AG04450 (cell line): ENCODE measurements around the gene SLX9. TPM values are rescaled to one million over a fixed set of nuclear protein-coding genes. Genes with fewer than 3 reads are reported as not detected.

Experiments
- CTCF ChIA-PET: fragments of 300-600, 350-600 bp; formaldehyde crosslinking; extraction: SDS; loops from one replicate; lab custom pipeline; 2022; ENCODE audit warnings: antibody characterized with exemption, inconsistent platforms; lab: Charles Lee
- POLR2A ChIA-PET: fragments of 350-600 bp; formaldehyde crosslinking; extraction: SDS; loops from one replicate; lab custom pipeline; 2021; ENCODE audit warnings: antibody characterized with exemption, inconsistent platforms; lab: Yijun Ruan, JAX
- DNase-seq: peaks from one replicate; pipeline ENCODE4 v3.0.0-alpha.2; 2011; ENCODE audit warnings: low read depth, low spot score
- H3K27ac ChIP-seq: one replicate; pipeline ENCODE4 v1.5.1; 2012; ENCODE audit warnings: low read depth, low read length, control low read depth
- H3K27me3 ChIP-seq: one replicate; pipeline ENCODE4 v1.6.0; 2012; ENCODE audit warnings: low read length; ENCODE audit not compliant: control insufficient read depth, insufficient read depth
- H3K4me3 ChIP-seq: 2 replicates; pipeline ENCODE4 v1.5.1; 2011; ENCODE audit warnings: mild to moderate bottlenecking, low read depth, low read length, control low read depth
- H3K9me3 ChIP-seq: 2 replicates; pipeline ENCODE4 v1.5.1; 2012; ENCODE audit warnings: low read length; ENCODE audit not compliant: control insufficient read depth, insufficient read depth
- polyA plus RNA-seq: library from polyadenylated mRNA; depleted of rRNA; stranded (reverse); fragments of >200 nt; gene quantifications from 2 replicates; pipeline ENCODE4 v1.2.3, GENCODE V29; 2011
- TF ChIP-seq, protein P1 (sequence below): IDR thresholded peaks from 2 replicates; pipeline ENCODE4 v1.5.1; 2011; ENCODE audit warnings: low read depth, low read length, control low read depth, inconsistent platforms

Gene SLX9
- polyA plus RNA-seq, 1 experiment: 11.4 TPM

- ChIA-PET POLR2A (no interaction called here), CTCF (no interaction called here)
- Histone ChIP-seq H3K4me3 (no peak overlapping the region), H3K27ac (no peak overlapping the region), H3K9me3 (peaks cover 31% of the 10 kb centered on the region), H3K27me3 (peaks cover 29% of the 10 kb centered on the region)
- TF ChIP-seq, protein P1, sequence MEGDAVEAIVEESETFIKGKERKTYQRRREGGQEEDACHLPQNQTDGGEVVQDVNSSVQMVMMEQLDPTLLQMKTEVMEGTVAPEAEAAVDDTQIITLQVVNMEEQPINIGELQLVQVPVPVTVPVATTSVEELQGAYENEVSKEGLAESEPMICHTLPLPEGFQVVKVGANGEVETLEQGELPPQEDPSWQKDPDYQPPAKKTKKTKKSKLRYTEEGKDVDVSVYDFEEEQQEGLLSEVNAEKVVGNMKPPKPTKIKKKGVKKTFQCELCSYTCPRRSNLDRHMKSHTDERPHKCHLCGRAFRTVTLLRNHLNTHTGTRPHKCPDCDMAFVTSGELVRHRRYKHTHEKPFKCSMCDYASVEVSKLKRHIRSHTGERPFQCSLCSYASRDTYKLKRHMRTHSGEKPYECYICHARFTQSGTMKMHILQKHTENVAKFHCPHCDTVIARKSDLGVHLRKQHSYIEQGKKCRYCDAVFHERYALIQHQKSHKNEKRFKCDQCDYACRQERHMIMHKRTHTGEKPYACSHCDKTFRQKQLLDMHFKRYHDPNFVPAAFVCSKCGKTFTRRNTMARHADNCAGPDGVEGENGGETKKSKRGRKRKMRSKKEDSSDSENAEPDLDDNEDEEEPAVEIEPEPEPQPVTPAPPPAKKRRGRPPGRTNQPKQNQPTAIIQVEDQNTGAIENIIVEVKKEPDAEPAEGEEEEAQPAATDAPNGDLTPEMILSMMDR: no peak
- no peak for DNase-seq
Measured at GRCh38 chr21:44999972-45000636, 60.3 kb downstream of the SLX9 start.

- POLR2A ChIA-PET: interaction anchor here (1.2 kb wide), 1 partner anchor 11 kb away, joined by 4 read pairs; no protein-coding TSS in a partner anchor
- Histone ChIP-seq H3K27me3 (peaks cover 24% of the 10 kb centered on the region), H3K4me3 (no peak overlapping the region), H3K27ac (no peak overlapping the region), H3K9me3 (peaks cover 30% of the 10 kb centered on the region)
- no peak for DNase-seq
- CTCF ChIA-PET: no interaction called here
- TF ChIP-seq, protein P1: no peak
Measured at GRCh38 chr21:45000637-45001133, 60.9 kb downstream of the SLX9 start.

DNA sequence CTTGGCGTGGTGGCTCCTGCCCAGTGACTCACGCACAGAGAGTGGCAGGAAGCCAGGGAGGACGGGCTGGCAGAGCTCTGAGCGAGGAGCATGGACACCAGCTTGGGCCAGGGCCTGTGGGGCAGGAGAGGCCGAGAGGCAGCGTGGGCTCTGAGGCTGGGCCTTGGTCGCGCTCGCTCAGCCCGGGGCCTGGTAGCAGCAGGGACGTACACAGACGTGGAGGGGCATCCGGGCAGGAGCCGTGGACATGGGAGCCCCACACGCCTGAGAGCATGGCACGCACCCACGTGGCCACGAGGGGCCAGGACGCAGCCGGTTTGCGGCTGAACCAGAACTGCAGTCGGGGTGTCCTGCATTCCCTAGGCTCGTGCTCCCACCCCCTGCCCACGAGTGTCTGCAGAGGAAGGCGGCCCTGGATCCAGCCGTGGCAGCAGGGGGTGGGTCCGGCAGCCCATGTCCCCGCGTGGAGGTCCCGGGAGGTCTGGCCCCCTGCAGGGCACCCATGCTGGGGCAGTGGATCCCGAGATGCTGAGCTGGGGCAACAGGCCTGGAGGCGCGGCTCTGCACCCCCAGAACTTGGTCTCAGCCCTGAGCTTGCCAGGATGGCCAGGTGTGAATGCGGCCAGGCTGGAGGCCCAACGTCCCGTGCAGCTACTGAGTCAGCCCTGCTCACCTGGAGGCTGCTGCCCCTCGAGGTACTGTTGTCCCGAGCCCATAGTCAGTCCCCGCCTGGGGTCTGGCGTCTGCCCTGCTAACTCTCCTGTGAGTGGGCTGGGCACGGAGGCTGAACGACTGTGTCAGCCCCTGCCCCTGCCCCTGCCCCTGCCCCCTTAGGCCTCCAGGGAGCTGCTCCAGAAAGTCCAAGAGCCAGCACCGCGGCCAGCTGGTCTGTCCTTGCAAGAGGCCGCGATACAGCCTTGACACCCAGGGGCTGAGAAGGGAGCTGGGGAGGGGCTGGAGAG lies 61.6 kb downstream of the SLX9 start:
- ChIA-PET POLR2A (interaction anchor here (1.2 kb wide), 1 partner anchor 10 kb away, joined by 4 read pairs; no protein-coding TSS in a partner anchor), CTCF (no interaction called here)
- peaks cover 18% of the 10 kb centered on the region for H3K27me3 ChIP-seq
- no peak overlapping the region for H3K4me3 ChIP-seq
- TF ChIP-seq, protein P1: no peak
- peaks cover 34% of the 10 kb centered on the region for H3K9me3 ChIP-seq
- peak; percentile 36 for DNase-seq
- H3K27ac ChIP-seq: no peak overlapping the region

DNA sequence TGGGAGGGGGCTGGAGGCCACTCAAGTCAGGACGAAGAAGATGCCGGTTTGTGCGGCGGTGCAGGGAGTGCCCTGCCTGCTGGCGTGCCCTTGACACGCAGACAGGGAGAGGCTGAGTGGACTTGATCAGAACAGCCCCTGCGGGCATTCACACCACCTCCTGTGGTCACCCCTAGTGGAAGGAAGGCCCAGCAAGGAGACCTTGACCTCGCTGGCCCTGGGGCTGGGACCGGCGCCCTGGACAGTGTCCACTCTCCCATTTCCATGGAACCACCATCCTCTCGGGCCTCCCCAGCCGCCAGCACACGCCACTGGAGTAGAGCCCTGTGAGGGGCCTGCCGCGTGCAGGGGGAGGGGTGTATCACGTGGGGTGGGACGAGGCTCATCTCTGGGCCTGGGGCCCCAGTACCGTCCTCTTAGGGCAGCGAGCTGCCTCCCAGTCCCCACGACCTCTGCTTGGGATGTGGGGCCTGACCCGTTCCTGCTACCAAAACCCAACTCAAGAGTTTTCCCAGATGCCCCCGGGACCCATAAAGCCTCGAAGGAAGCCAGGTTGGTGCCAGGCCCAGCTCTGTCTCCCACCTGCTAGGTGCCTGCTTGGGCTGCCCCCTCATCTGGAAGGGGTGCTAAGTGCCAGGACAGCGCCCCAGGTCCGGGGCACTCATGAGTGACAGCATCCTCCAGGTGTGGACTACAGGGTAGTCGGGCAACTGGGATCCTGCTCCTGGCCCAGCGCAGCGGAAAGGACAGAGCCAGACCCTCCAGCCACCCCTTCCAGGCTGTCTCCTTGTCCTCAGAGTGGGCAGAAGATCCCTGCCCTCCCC lies 62.8 kb downstream of the SLX9 start:
- CTCF ChIA-PET: no interaction called here

More for the DNA sequence above, 62.8 kb downstream of the SLX9 start:
- DNase-seq: no peak
- no peak overlapping the region for H3K27ac ChIP-seq
- H3K9me3 ChIP-seq: peaks cover 34% of the 10 kb centered on the region
- H3K27me3 ChIP-seq: peaks cover 14% of the 10 kb centered on the region
- POLR2A ChIA-PET: interaction anchor here (0.6 kb wide), 1 partner anchor 11 kb away, joined by 7 read pairs; no protein-coding TSS in a partner anchor
- no peak overlapping the region for H3K4me3 ChIP-seq
- TF ChIP-seq, protein P1: no peak
